OCI-LY7 (cell line): Measurements from ENCODE around the gene FAM20A. TPM values are rescaled to one million over a fixed set of nuclear protein-coding genes. Genes with fewer than 3 reads are reported as not detected.
A peak's percentile ranks its signal among the peaks of the same experiment; 100 is the strongest.

Source experiments
- BruUV-seq: library from RNA; stranded (reverse); fragments of 400-500 nt; replicated peaks from 2 replicates; lab custom pipeline; 2021; lab: Mats Ljungman, UMichigan
- CTCF ChIA-PET: fragments of 300-600 bp; sonication (Branson Sonifier 250); formaldehyde crosslinking; loops from one replicate; lab custom pipeline; 2022; ENCODE audit warnings: antibody characterized with exemption; ENCODE audit not compliant: unreplicated experiment; lab: Charles Lee
- POLR2A ChIA-PET: fragments of 300-600 bp; sonication (Branson Sonifier 250); formaldehyde crosslinking; loops from one replicate; lab custom pipeline; 2022; ENCODE audit warnings: antibody characterized with exemption; lab: Charles Lee
- DNase-seq: peaks from one replicate; pipeline ENCODE4 v3.0.0-alpha.2; 2015; ENCODE audit warnings: low spot score
- H2AFZ ChIP-seq: fragments of 200-600 bp; sonication (generic), shearing (Covaris generic); 2 replicates; pipeline ENCODE4 v1.6.1; 2014; ENCODE audit warnings: mild to moderate bottlenecking, antibody characterized with exemption, low read length, moderate library complexity
- H3K27ac ChIP-seq: fragments of 200-600 bp; sonication (generic); 2 replicates; pipeline ENCODE4 v1.5.1; 2014; ENCODE audit warnings: mixed run types, low read depth, mild to moderate bottlenecking, moderate library complexity, low read length, inconsistent platforms; ENCODE audit not compliant: poor library complexity, severe bottlenecking
- H3K36me3 ChIP-seq: fragments of 200-600 bp; sonication (generic); 2 replicates; pipeline ENCODE4 v1.6.1; 2014; ENCODE audit warnings: mild to moderate bottlenecking, antibody characterized with exemption, low read length, moderate library complexity, mixed read lengths; ENCODE audit not compliant: insufficient read depth
- H3K4me1 ChIP-seq: fragments of 200-600 bp; sonication (generic); 2 replicates; pipeline ENCODE4 v1.5.1; 2014; ENCODE audit warnings: mild to moderate bottlenecking, low read length; ENCODE audit not compliant: insufficient read depth, poor library complexity, severe bottlenecking
- H3K4me2 ChIP-seq: fragments of 200-600 bp; sonication (generic); 2 replicates; pipeline ENCODE4 v1.6.1; 2014; ENCODE audit warnings: mild to moderate bottlenecking, low read length
- H3K4me3 ChIP-seq: fragments of 200-600 bp; sonication (generic); 2 replicates; pipeline ENCODE4 v1.5.1; 2014; ENCODE audit warnings: mild to moderate bottlenecking, low read depth, low read length; ENCODE audit not compliant: poor library complexity, severe bottlenecking
- H3K79me2 ChIP-seq: fragments of 200-600 bp; sonication (generic); 2 replicates; pipeline ENCODE4 v1.6.1; 2016; ENCODE audit warnings: low read depth, mild to moderate bottlenecking, low read length, moderate library complexity, mixed read lengths; ENCODE audit not compliant: insufficient read depth
- H3K9me2 ChIP-seq: fragments of 200-600 bp; sonication (generic); 2 replicates; pipeline ENCODE4 v1.6.1; 2016; ENCODE audit warnings: mild to moderate bottlenecking, low read length, mixed read lengths; ENCODE audit not compliant: insufficient read depth
- H3K9me3 ChIP-seq: fragments of 200-600 bp; sonication (generic); 2 replicates; pipeline ENCODE4 v1.6.1; 2014; ENCODE audit warnings: mild to moderate bottlenecking, mixed run types, low read length, mixed read lengths
- H4K20me1 ChIP-seq: fragments of 200-600 bp; sonication (generic); 2 replicates; pipeline ENCODE4 v1.6.1; 2014; ENCODE audit warnings: mild to moderate bottlenecking, antibody characterized with exemption, low read length, moderate library complexity, mixed read lengths; ENCODE audit not compliant: insufficient read depth
- EZH2phosphoT487 ChIP-seq: fragments of 200-600 bp; sonication (generic); IDR thresholded peaks from 2 replicates; pipeline ENCODE4 v1.6.1; 2018; ENCODE audit warnings: low read depth, borderline replicate concordance, mild to moderate bottlenecking, mixed run types, antibody characterized with exemption, low read length, moderate library complexity, mixed read lengths
- intact Hi-C: fragments of 100-400 bp; cut with micrococcal nuclease; formaldehyde crosslinking; loops from one replicate; pipeline ENCODE4 v1.10.0; 2022; ENCODE audit not compliant: unreplicated experiment
- total RNA-seq, 2 experiments: library from RNA; depleted of rRNA in 1 of 2; stranded (reverse); fragments of >200 nt in 1 of 2; shearing (Covaris generic) in 1 of 2; gene quantifications; 2 replicates each; pipeline ENCODE4 v1.2.3, GENCODE V29; 2014 to 2022
- TF ChIP-seq, protein P1 (sequence below): fragments of 200-600 bp; sonication (generic); conservative IDR thresholded peaks from 2 replicates; pipeline ENCODE4 v1.5.1; 2014; ENCODE audit warnings: mild to moderate bottlenecking, antibody characterized with exemption, low read length, moderate library complexity, mixed read lengths

FAM20A gene
- total RNA-seq, 2 experiments from 2014 or later = not detected

DNA sequence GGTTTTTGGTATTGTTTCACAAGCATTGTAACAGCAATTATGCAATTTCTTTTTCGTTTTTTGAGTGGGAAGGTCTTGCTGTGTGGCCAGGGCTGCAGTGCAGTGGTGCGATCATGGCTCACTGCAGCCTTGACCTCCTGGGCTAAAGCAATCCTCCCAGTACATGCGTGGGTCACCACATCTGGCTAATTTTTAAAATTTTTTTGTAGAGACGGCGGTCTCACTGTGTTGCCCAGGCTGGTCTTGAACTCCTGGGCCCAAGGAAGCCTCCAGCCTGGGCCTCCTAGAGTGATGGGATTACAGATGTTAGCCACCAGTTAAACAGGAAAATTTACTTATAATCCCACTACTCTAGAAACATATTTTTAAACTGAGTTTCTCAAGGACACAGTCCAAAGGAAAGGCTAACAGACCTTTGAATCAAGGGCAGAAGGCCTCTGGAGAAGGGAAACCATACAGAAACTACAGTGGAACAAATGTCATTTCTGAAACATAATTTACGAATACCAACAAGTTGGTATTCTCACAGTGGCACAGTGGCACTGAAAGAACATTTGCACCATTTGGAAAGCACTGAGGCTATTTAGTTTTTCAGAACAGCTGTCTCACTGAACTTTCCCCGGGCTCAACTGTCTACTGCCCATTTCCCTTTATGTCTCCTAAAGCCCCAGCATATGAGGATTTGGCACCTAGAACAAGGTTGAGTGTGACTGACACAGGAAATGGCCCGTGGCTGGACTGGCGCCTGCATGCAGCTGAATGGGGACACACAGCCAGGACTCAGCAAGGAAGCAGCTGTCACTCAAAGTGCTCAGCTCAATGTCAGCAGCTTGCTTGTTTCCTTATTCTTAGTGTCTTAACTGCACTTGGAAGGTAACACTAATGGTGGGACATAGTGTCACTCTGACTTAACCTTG, 91.8 kb downstream of the FAM20A start:
- ChIA-PET CTCF (interaction anchor here (1.3 kb wide), 1 partner anchor 11 kb away, joined by 11 read pairs; no protein-coding TSS in a partner anchor), POLR2A (interaction anchor here (0.6 to 4.8 kb wide), 8 partner anchors 12 to 83 kb away, joined by 3 to 81 read pairs (median 4); no protein-coding TSS in a partner anchor)
- Histone ChIP-seq H4K20me1 (peaks cover 16% of the 10 kb centered on the region), H3K4me1 (peaks cover 37% of the 10 kb centered on the region), H3K9me3 (peaks cover 1% of the 10 kb centered on the region; the same call in 1 of the 2 replicates), H3K27ac (peak overlapping the region; percentile 43), H2AFZ (peak overlapping the region; percentile 64), H3K4me2 (peak overlapping the region; percentile 86), H3K4me3 (peak overlapping the region; percentile 2), H3K36me3 (peaks cover 7% of the 10 kb centered on the region; the same call in 1 of the 2 replicates), H3K9me2 (no peaks in the 10 kb centered on the region), H3K79me2 (peaks cover 20% of the 10 kb centered on the region)
- TF ChIP-seq, protein P1, sequence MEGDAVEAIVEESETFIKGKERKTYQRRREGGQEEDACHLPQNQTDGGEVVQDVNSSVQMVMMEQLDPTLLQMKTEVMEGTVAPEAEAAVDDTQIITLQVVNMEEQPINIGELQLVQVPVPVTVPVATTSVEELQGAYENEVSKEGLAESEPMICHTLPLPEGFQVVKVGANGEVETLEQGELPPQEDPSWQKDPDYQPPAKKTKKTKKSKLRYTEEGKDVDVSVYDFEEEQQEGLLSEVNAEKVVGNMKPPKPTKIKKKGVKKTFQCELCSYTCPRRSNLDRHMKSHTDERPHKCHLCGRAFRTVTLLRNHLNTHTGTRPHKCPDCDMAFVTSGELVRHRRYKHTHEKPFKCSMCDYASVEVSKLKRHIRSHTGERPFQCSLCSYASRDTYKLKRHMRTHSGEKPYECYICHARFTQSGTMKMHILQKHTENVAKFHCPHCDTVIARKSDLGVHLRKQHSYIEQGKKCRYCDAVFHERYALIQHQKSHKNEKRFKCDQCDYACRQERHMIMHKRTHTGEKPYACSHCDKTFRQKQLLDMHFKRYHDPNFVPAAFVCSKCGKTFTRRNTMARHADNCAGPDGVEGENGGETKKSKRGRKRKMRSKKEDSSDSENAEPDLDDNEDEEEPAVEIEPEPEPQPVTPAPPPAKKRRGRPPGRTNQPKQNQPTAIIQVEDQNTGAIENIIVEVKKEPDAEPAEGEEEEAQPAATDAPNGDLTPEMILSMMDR = no peak
- TF ChIP-seq EZH2phosphoT487 = no peak
- no TSS peak for BruUV-seq
- intact Hi-C loops = loop anchor here (5.0 kb wide), 3 partner anchors 327 to 1073 kb away; partner anchors contain the start of gene KPNA2
- peak; percentile 87 for DNase-seq

DNA sequence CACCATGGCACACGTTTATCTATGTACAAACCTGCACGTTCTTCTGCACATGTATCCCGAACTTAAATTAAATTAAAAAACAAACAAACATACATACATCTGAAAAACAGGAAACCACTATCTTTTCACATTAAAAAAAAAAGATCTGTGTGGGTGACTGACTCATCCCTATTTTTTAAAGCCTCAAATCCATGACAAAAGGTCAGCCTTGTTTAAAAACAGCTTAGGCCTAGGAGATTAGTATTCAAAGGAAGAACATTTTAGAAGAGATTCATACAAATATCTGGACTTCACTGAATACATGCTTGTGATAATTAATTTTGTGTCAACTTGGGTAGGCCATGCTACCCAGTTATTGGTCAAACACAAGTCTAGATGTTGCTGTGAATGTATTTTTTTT, 93.6 kb downstream of the FAM20A start:
- Histone ChIP-seq H3K27ac (no peak overlapping the region), H4K20me1 (no peaks in the 10 kb centered on the region), H3K4me3 (no peak overlapping the region), H3K4me1 (peaks cover 26% of the 10 kb centered on the region), H3K4me2 (no peak overlapping the region), H3K9me3 (peaks cover 3% of the 10 kb centered on the region), H2AFZ (no peak overlapping the region), H3K36me3 (no peaks in the 10 kb centered on the region), H3K79me2 (peaks cover 2% of the 10 kb centered on the region), H3K9me2 (no peaks in the 10 kb centered on the region)
- TF ChIP-seq EZH2phosphoT487 = no peak
- TF ChIP-seq, protein P1 = no peak
- ChIA-PET CTCF (no interaction called here), POLR2A (interaction anchor here (2.1 kb wide), 1 partner anchor 10 kb away, joined by 12 read pairs; no protein-coding TSS in a partner anchor)
- DNase-seq = no peak
- intact Hi-C loops = no loop called here
- no TSS peak for BruUV-seq
